LoVo (cell line): Measurements from ENCODE around the gene YEATS4.

ENCODE experiments used
- DNase-seq: peaks from one replicate; pipeline ENCODE4 v3.0.0-alpha.2; 2016; ENCODE audit warnings: low spot score

The YEATS4 gene

DNA sequence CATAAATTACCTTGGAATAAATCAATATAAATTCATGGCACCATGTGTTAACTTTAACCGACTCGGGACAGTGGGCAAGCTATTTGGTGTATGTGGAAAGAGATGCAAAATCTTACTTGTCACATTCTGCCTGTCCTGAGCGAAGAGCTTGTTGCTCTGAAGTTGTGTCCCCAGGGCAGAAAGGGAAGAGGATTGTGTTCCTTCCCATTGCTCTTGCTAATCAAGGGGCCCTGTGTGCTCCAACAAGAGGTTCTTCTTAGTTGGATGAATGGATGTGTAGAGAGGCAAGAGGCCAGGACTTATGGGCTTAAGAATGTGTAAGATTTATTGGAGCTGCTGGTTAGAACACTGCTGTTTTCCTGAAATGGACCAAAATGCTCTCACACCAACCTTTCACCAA lies 74.1 kb downstream of the YEATS4 start:
- no peak for DNase-seq

DNA sequence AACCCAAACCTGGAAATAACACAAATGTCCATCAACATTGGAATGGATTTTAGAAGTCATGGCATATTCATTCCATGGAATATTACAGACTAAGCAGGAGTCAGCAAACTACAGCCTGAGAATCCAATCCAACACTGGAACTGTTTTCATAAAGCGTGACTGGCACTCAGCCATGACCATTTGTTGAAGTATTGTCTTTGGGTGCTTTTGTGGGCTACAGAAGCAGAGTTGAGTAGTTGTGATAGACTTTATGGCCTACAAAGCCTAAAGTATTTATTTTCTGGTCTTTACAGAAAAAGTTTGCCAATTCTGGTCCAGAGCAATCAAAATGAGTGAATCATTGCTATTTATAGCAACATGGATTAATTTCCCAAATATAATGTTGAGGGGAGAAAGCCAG lies 76.1 kb downstream of the YEATS4 start:
- no peak for DNase-seq

DNA sequence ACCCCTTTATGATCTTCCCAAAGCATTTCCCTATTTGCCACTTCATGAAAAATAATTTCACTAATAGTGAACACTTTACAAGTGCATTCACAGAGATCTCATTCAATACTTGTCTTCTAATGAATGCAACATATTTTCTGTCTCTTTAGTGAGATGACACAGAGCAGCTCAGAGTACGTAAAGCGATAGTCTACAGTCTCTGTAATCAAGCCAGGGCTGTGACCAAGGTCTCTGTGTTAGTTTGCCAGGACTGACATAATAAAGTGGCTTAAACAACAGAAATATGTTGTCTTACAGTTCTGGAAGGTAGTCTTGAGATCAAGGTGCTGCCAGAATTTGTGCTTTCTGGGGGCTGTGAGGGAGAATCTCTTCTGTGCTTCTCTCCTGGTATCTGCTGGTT lies 77.5 kb downstream of the YEATS4 start:
- DNase-seq = no peak

DNA sequence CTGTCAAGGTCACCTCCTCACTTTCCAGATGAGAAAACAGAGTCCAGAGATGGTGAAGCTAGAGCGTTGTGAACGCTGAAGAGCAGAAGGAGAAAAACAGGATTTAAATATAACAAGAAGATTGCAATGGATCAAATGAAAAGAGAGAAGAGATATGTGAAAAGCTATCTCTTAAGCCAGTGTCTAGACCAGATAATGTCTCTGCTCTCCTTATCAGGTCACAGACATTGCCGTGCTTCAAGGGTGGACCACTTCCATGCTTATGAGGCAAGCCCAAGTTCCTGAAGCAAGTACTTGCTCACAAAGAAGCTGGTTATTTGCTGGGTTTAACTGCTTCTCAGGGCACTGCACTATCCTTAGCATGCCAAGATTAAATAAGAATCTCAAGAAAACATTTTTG lies 79.0 kb downstream of the YEATS4 start:
- DNase-seq = no peak

DNA sequence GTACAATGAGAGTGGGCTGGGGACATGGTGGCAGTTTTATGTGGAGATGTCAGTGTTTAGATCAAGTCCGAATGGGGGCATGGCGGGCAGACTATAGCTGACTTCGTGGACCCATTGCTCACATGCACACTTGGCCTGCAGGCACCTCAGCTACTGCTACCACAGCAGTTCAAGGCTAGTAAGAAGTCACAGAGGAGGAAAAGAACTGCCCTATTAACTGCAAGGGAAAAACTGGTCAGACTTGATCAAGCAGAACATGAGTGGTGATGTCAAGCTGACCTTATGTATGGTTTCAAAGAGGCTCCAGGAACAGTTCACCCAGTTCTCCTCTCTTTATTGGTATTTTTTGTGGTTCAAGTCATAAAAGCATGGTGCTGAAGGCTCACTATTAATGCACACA lies 80.5 kb downstream of the YEATS4 start:
- no peak for DNase-seq
